ENCODE results near the gene MYO1H.

The MYO1H gene

DNA sequence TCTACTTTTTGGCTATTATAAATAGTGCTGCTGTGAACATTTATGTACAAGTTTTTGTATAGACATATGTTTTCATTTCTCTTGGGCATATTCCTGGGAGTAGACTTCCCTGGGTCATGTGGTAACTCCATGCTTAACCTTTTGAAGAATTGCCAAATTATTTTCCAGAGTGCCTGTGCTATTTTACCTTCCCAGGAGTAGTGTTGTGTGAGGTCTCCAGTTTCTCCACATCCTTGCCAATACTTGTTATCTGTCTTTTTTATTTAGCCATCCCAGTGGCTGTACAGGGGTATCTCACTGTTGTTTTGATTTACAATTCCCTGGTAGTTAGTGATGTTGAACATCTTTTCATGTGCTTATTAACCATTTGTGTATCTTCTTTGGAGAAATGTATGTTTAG, 148.6 kb downstream of the MYO1H start:
- Histone ChIP-seq H3K9me3 (ENCODE audit: control insufficient read depth, low read length) (no peaks in the 10 kb centered on the region), H3K4me2 (ENCODE audit: low read length) (no peak overlapping the region), H3K27ac (no peak overlapping the region), H3K9ac (no peak overlapping the region), H2AFZ (no peak overlapping the region), H3K4me1 (no peaks in the 10 kb centered on the region), H3K79me2 (no peaks in the 10 kb centered on the region), H3K4me3 (ENCODE audit: low read depth, low read length) (no peak overlapping the region), H3K36me3 (ENCODE audit: control insufficient read depth, insufficient read depth, low read length) (no peaks in the 10 kb centered on the region), H3K27me3 (ENCODE audit: control insufficient read depth, insufficient read depth, low read length) (no peaks in the 10 kb centered on the region)
- TF ChIP-seq CTCF (IDR thresholded peaks at IDR 0.05): no peak

- no peaks in the 10 kb centered on the region for H3K9me3 ChIP-seq (ENCODE audit: control insufficient read depth, low read length)
- H3K9ac ChIP-seq: no peak overlapping the region
- no peak overlapping the region for H3K27ac ChIP-seq
- no peaks in the 10 kb centered on the region for H3K27me3 ChIP-seq (ENCODE audit: control insufficient read depth, insufficient read depth, low read length)
- H3K4me2 ChIP-seq (ENCODE audit: low read length): no peak overlapping the region
- H3K36me3 ChIP-seq (ENCODE audit: control insufficient read depth, insufficient read depth, low read length): no peaks in the 10 kb centered on the region
- H3K4me3 ChIP-seq (ENCODE audit: low read depth, low read length): no peak overlapping the region
- TF ChIP-seq CTCF (IDR thresholded peaks at IDR 0.05): no peak
- H3K4me1 ChIP-seq: no peaks in the 10 kb centered on the region
- H3K79me2 ChIP-seq: no peaks in the 10 kb centered on the region
- H2AFZ ChIP-seq: no peak overlapping the region
Measured at GRCh38 chr12:109497675-109498074, 150.0 kb downstream of the MYO1H start.

Data from parathyroid adenoma (tissue), 2 donors.